Non-pigmented ciliary epithelial cell (primary cell): ENCODE data around the gene PI4KB.

Source experiments
- DNase-seq: peaks from one replicate; pipeline ENCODE4 v3.0.0-alpha.2; 2010; ENCODE audit warnings: low read depth

Gene PI4KB

DNA sequence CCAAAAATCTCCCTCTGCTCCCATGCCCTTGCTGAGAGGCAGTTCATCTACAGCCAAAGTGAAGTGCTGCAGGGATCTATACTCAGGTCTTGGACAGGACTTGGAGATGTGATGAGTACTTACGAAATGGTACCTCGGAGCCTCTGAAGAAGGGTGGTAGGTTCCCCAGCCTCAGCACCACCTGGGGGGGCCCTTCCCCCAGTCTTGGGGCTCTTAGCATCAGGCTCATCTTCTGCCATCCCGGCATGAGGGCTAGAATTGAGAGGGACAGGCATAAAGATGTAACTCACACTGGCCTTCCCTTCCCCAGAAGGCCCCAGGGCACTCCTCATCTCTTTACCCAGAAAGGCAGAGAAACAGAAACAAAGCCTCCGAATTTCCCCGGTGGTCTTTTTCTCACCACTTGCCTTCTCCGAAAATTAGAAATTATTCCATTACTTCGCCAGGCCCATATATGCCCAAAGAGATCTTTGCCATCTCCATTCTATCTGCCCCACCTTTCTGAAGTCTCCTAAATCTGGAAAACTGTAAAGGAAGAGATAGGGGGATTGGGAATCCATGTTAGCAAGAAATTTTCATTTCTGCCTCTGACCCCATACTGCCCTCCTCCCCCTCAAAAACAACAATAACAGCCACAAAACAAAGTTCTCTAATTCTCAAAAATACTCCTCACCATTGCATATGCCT, 19.0 kb upstream of the PI4KB start:
- no peak for DNase-seq

DNA sequence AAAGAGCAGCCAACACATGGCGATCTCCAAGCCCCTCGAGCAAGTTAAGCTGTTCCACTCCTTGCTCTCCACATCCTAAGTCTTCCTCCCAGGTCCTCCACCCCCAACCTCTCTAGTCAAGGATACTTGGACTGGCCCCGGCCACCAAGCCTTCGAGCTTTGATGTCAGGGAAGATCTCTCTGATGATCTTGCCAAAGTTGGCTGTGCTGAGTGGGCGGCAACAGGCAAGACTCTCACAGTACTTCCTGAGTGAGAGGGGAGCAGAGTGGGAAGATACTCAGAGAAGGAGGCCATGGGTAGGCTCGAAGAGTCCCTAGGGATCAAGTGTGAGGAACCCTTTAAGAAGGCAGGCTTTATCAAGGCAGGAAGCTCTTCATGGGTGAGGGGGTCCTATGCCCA, 17.1 kb upstream of the PI4KB start:
- DNase-seq = no peak

GRCh38 chr1:151343587-151343986, 16.4 kb upstream of the PI4KB start:
- DNase-seq = no peak

GRCh38 chr1:151342569-151342968, 15.4 kb upstream of the PI4KB start:
- DNase-seq = no peak

DNA sequence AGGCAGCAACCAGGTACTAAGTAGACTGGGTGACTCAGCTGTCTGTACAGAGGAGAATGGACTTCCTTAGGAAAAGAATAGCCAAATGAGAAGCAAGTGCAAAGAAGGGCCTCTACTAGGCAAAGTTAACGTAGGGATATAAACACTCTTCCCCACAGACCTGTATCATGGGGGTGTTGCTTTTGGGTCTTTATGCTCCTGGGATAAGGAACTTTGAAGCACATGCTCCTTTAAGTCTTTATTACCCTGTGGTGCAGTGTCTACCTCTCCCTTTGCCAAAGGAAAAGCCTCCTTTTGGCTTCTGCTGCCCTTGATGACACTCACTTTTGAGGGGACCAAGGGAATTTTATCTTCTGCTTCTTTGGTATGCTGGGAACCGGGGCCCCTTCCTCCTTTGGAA, 14.8 kb upstream of the PI4KB start:
- DNase-seq = no peak

GRCh38 chr1:151340870-151341754, 13.9 kb upstream of the PI4KB start:
- DNase-seq = no peak

DNA sequence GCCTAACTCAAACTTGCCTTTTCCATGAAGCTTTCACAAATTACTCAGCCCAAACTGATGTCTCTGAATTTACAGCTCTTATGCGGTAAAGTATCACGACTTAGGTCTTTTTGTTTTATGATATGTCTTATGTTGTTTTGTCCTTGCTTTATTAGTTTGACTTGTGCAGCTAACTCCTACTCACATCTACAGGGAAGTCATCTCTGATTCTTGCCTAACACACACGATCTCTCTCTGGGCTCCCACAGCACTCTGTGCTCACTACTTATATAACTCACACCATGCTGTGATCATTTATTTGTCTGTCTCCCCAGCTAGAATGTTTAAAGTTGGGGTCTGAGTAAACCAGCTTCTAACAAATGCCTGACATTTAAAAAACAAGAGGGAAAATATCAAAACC, 9.3 kb upstream of the PI4KB start:
- DNase-seq = no peak

GRCh38 chr1:151334822-151335221, 7.6 kb upstream of the PI4KB start:
- DNase-seq = no peak

DNA sequence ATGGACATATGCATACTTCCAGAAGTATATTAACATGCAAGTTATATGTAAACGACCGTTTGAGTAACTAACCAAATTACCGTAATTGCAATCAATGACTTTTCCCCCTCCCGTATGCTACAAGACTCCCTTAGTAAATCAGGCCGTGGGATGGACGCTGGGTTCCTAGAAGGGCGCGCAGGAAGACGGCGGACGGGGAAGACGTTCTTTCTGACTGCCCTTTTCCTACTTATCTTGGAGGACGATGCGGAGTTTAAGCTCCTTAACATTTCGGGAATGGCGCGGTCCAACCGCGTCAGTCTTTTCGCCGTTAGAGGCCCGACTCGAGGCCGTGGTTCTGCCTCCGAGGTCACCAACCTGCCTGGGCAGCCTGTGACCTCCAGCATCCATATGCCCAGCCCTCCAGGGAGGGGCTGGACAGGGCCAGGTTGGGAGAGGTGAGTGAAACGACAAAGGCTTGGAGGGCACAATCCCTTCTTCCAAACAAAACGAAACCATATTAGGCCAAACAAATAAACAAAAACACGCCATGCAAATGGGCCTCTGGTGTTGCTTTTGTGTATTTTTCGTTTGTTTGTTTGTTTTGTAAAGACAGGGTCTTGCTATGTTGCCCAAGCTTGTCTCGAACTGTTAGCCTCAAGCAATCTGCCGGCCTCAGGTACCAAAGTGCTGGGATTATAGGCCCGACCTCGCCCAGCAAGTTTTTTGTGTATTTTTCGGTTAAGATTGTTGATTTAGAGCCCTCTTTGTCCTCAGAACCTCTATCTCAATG, 873 bp upstream of the PI4KB start:
- no peak for DNase-seq

- no peak for DNase-seq
These were observed 495 bp downstream of the PI4KB start for GRCh38 chr1:151326619-151327222.

GRCh38 chr1:151325646-151326429, 1.4 kb downstream of the PI4KB start:
- DNase-seq = no peak

DNA sequence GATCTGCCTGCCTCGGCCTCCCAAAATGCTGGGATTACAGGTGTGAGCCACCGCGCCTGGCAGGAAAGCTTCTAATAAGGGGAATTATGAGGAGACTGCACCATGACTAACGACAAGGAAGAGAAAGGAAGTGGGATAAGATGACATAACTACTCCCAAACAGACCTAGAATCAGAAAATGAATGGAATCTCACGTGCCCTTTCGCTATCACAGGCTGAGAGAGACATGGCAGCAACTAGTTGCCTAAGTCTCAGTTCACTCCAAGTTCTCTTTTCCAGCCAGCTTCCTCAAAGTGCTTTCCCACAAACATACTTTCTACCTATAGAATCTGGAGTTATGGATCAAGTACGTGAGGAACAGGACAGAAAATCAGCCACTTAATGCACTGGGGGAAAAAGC, 2.0 kb downstream of the PI4KB start:
- no peak for DNase-seq

DNA sequence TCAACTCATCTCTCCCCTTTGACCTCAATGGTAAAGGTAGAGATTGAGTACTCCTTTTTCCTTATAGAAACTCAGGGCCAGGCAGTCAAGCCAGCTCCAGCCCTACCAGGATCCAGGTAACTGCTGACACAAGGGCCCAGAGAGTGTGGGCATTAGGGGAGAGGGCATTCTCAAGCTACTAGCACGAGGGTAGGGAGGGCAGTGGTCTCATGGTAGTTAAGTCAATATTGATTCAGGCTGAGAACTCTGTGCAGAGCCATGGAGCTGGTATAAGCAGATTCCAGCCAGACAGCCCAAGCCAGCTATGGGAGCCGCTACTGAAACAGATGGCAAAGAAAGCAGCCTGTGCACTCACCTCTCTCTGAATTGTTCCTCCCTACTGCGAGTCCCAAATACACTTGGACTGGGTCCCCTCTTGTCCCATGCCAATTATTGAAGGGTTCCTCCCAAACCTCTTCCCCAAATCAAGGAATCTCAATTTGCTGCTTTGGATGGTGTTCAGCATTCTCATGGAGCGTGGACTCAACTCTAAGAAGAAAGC, 2.8 kb downstream of the PI4KB start:
- no peak for DNase-seq

DNA sequence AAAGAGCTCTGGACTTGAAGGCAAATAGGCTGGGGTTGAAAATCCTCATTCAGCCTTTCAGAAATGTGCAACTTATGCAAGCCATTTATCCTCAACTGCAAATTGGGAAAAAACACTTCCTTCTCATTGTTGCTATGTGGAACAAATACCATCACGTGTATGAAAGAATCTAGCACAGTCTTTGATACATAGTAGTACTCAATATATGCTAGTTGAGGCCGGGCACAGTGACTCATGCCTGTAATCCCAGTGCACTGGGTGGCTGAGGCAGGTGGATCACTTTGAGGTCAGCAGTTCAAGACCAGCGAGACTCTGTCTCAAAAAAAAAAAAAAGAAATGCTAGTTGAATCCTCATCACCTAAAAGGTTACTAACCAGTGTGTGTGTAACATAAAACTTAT, 8.2 kb downstream of the PI4KB start:
- no peak for DNase-seq

DNA sequence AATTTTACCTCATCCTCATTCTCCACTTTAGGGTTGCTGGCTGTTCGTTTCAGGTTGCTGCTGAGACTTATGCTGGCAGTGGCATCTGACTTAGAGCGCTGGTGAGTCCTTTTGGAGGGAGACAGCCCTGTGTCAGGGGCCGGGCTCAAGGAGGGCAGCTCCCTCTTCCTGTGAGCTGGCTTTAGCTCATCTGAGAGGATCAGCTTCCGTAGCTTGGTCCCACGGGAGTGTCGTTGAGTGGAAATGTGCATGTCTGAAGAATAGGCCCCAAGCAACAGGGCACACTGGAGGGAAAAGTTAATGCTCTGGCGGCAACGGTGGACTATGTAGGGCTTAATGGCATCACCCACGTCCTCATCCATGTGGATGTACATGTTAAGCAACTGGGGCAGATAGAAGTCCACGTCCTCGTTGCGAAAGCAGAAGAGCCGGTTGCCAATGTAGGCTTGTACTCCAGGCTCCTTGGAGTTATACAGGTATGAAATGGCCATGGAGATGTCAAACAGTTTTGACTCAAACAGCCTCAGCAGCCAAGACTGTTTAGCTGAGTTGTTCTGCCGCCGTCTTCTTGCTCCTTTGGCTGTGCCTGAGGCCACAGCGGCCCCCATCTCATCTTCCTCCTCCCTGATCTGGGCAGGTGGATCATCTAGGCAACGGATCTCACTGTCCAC, 11.5 kb downstream of the PI4KB start:
- DNase-seq = no peak

- no peak for DNase-seq
These were observed 12.9 kb downstream of the PI4KB start for GRCh38 chr1:151314137-151314875.

- no peak for DNase-seq
These were observed 13.7 kb downstream of the PI4KB start for GRCh38 chr1:151313501-151313900.

GRCh38 chr1:151312826-151313225, 14.4 kb downstream of the PI4KB start:
- DNase-seq = no peak

- DNase-seq = no peak
These were observed 14.8 kb downstream of the PI4KB start for GRCh38 chr1:151312411-151312810.
